SH-SY5Y (cell line): ENCODE measurements around the gene MYF6.

ENCODE experiments used
- GATA2 ChIP-seq: IDR thresholded peaks from 2 replicates; pipeline ENCODE4 v1.6.1; 2011; ENCODE audit warnings: mild to moderate bottlenecking, low read depth, low read length
- GATA3 ChIP-seq: IDR thresholded peaks from 2 replicates; pipeline ENCODE4 v1.6.1; 2011; ENCODE audit warnings: low read depth, mild to moderate bottlenecking, low read length, moderate library complexity

GRCh38 chr12:80708975-80709328 lies 1.5 kb downstream of the MYF6 start:
- TF ChIP-seq GATA2 (no peak), GATA3 (no peak)
